Pons (tissue), 1 donor: ENCODE results near the gene LRRC70.
A peak's percentile ranks its signal among the peaks of the same experiment; 100 is the strongest.
"Not testable (repeated sequence)": the region's sequence is repeated elsewhere in the genome, so short reads cannot be mapped to it uniquely, and the experiment has no call there.

ENCODE experiments used
- DNase-seq: peaks from one replicate; pipeline ENCODE4 v3.0.0-alpha.2; 2016; ENCODE audit warnings: low spot score

Gene LRRC70

DNA sequence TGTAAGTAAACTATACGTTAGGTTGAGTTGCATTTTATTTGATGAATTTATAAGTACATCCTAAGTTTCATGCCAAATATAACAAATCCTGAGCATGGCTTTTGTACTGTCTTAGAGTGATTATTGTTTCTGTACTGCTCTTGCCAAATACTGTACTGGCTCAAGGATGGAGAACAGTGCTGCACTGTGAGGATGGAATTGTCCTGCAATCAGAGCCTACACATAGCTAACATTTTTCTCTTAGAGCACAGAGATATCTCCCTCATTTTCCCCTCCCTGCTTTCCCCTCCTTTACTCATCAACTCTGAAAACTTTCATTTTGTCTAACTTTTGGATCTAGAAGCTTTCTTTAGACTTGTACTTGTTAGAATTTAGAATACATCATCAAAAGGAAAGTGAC, 28.3 kb downstream of the LRRC70 start:
- peak; percentile 80 for DNase-seq

DNA sequence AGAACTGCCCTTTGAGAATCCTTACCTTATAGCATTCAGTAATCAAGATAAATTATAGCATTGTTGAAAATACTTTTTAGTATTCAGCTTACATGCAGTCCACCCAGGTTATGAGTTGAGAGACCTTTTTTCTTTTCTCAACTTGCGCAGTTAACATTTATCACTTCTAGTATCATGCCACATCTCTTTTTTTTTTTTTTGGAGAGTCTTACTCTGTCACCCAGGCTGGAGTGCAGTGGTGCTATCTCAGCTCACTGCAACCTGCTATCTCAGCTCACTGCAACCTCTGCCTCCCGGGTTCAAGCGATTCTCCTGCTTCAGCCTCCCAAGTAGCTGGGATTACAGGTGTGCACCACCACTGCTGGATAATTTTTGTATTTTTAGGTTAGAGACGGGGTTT, 29.0 kb downstream of the LRRC70 start:
- no peak for DNase-seq

DNA sequence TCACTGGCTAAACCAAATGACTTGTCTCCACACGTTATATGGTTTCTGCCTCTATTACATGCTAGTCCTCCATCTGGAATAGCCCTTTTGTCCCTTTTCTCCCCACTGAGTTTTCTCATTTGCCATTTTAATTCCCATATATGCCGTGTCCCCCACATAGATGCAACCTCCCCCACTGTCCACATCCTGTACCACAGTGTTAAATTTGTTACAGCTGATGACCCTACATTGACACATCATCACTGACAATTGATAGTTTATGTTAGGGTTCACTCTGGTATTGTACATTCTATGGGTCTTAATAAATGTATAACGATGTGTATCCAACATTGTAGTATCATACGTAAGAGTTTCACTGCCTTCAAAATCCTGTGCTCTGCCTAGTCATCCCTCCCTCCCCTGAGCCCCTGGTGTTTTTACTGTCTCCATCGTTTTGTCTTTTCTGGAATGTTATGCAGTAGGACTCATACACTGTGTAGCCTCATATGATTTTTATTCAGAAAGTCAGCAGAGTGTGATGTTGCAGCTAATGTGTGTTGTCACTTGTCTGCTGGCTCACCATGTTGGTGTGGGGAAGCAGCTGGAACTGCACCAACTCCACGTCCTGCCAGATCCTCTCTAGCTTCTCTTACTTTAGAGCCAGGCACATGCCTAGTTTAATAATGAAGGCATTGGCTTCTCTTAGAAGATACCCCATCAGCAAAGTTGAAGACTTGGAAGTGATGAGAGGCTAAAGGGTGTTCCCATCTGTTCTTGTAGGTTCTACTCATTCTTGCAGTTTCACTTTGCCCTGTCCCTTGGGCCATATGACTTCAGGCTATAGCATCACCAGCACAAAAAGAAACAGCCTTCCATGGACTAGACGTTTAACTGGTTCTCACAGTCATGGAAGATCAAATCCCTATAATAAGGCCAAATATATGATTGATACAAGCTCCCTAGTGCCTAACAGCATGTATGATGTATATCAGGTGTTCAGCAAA, 30.2 kb downstream of the LRRC70 start:
- no peak for DNase-seq

DNA sequence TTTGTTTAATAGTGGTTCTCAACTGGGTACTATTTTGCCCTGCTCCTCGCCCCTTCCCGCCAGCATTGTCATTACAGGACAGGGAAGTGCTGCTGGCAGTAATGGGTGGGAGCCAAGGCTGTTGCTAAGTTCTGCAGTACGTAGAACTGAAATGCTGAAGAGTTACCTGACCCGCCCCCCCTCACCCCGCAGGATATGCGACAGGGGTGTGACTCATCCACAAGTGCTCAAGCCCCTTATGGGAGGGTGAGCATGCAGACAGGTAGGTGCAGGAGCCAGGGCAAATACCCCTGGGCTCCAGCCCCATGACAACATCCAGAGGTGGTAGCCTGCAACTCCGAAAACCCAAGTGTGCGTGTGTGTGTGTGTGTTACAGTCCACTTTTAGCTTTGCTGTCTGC, 35.7 kb downstream of the LRRC70 start:
- DNase-seq = no peak

DNA sequence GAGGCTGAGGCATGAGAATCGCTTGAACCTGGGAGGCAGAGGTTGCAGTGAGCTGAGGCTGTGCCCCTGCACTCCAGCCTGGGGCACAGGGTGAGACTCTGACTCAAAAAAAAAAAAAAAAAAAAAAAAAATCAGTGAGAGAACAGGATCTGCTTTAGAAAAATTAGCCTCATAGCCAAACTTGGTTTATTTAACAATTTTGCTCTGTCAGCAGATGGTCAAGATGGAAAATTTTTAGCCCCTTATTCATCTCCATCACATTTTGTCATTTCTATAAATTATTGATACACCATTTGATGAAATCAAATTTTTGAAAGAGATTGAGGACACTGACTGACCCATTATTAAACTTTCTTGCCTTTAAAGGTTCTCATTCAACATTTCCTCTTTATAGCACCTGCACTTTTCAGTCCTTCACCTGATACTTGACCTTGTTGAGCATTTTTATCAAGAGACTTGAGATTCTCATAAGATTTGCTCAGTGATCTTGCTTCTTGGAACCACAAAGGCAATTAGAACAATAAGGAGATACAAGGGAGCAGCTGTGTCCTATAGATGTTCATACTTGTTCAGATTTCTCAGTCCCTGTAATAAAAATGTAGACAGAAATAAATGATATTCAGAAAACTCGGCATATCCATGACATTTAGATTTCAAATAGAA, 38.1 kb downstream of the LRRC70 start:
- DNase-seq = no peak

DNA sequence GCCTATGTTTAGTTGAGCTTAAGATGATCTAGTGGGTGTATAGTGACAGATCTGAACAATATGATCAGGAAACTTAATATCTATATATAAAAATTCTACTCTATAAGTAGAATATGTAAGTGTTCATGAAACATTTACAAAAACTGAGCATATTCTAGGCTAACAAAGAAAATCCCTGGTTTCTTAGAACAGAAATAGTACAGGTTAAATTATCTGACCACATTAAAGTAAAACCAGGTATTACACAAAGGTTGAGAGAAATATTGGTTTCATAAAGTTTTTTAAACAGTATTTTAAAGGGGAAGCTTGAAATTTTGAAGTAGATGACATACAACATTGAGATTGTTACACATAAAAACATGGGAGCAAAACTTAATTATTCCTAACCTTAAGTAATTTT, 39.3 kb downstream of the LRRC70 start:
- DNase-seq = no peak

DNA sequence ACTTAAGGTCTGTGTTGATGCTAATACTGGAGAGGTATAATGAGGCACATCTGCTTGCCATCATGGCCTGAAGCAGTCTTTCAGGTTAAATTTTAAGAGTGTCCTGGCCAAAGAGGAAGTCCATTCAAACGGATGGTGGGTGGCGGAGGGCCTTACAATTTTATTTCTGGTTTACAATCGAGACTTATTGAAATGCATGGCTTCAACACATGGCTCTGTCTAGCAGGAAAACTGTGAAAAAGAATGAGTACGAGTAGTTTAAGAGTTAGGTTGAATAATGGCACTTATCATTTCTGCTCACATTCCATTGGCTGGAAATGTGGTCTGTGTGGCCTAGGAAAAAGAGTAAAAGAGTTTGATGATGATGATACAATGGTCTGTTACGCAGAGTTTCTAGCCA, 42.1 kb downstream of the LRRC70 start:
- DNase-seq = no peak

DNA sequence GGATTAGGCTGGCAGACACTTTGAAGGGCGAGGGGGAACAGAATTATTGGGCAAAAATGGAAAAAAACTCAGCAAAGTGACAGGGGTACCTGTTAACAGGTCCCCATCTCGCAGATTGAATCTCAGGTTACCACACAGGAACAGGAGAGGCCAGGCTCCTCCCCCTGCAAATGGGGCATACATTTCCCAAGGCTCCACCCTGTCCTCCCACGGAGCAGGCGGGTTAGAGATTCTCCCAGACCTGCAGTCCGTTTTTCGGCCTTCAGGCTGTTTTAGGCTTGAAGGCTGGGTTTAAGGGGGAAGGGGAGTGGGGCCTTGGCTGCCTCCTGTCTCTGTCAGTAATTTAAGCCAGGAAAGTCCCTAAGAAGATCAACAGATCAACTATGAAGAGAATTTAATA, 42.7 kb downstream of the LRRC70 start:
- DNase-seq = no peak

DNA sequence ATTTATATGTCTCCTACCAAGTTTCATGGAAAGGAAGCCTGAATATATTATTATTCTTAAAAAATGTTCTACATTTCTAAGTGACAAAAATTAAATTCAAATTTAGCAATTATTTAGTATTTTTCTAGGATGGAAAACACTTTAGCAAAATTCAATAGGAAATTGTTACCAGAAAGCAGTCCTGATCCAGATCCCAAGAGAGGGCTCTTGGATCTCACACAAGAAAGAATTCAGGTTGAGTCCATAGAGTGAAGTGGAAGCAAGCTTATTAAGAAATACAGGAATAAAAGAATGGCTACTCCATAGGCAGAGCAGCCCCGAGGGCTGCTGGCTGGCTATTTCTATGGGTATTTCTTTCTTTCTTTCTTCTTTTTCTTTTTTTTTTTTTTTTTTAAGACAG, 44.7 kb downstream of the LRRC70 start:
- DNase-seq = no peak

DNA sequence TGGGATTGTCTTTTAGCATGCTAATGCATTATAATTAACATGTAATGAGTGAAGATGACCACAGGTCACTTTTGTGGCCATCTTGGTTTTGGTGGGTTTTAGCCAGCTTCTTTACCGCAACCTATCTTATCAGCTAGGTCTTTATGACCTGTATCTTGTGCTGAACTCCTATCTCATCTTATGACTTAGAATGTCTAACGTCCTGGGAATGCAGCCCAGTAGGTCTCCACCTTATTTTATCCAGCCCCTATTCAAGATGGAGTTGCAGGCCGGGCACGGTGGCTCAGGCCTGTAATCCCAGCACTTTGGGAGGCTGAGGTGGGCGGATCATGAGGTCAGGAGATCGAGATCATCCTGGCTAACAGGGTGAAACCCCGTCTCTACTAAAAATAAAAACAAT, 45.8 kb downstream of the LRRC70 start:
- DNase-seq = not testable (repeated sequence)

DNA sequence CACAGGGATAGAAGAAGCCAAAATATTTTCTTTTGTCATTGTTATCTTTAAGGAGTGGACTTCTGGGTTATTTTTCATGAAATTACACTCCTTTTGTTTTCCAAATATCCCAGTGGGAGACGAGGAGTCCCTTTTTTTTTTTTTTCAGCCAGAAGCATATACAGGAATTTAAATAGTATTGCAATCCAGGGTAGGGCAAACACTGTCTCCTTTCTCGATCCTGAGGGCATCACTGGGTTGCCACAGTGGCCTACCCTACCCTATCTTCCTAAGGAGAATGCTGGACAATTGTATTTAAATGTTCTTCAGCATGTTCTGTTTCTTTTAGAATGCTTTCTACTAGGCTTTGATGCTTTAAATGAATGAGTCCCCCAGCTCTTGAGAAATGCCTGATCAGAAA, 47.9 kb downstream of the LRRC70 start:
- DNase-seq = no peak

DNA sequence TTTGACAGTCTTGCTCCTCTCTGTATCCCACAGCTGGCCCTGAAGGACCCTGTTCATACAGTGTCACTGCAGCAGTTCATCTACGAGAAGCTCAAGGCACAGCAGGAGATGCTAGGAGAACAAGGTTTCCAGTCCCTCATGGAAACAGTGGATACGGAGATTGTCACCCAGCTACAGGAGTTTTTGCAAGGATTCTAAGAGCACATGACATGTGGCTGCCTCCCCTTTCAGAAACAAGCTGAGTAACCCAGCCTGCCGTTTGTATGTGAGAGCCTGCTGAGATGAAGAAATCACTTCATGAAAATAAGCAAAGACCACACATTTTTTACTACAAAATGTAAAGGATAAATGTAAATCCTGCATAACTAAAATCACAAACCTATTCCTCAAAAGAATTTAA, 48.5 kb downstream of the LRRC70 start:
- DNase-seq = no peak

DNA sequence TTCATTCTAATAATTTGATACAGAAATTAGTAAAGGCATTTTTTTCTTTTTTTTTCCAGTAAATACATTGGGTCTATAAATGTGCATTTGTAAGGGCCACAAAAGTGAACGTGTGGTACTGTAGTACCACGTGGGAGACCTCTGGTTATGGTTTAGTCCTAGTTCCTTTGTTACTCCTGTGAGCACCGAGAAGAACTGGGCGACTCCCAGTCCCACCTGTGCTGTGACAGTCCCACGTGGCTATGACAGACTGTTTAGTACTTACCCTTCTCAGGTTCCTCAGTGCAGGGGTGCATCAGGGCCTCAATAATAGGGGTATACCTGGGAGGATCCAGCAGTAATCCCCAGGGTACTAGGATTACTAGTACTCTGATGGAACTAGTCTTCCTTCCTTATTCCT, 49.3 kb downstream of the LRRC70 start:
- no peak for DNase-seq
